ENCODE measurements around the gene ARL6IP4.

ARL6IP4 gene

DNA sequence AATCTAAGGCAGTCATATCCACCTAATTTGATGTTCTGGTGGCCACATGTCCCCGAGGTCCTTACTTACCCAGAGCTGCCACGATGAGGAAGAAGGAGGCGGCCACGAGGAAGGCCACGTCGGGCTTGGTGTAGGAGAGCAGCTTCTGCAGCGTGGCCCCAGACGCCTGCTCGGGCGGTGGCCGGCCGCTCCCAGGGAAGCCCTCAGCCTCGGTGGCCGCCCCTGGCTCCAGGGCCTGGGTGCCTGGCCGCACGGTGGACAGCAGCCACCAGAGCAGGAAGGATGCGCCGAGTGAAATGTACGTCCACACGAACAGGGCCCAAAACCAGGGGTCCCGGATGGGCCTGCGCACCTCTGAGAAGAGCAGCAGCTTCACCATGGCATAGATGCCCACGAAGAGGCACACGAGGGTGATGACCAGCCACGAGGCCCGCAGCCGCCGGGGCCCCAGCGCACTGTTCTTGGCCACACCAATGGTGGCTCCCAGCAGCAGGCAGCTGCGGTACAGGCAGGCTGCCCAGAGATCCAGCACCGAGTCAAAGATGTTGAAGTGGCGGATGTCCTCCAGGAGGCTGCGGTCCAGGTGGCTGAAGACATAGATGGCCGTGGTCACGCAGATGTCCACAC, 20.8 kb upstream of the ARL6IP4 start:
- Histone ChIP-seq H3K36me3 (ENCODE audit: insufficient read depth, low read length) (no peaks in the 10 kb centered on the region), H3K4me3 (ENCODE audit: low read depth, low read length) (no peak overlapping the region), H3K27ac (ENCODE audit: low read depth, low read length) (no peak overlapping the region)

DNA sequence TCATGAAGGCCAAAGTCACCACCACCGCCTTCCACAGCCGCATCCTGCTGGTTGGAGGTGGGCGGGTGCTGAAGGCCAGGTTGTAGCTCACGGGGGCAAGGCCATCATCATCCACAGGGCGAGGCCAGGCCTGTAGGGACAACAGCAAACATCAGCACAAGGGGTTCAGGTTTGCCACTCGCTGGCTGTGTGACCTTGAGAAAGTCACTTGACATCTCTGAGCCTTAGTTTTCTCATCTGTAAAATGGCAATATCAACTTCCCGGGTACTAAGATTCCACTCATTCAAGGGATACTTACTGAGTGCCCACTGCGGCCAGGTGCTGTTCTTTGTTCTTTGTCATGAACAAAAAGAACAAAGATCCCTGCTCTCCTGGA, 20.3 kb upstream of the ARL6IP4 start:
- H2AFZ ChIP-seq (ENCODE audit: low read length, unreplicated experiment), result no peak overlapping the region
- H3K4me3 ChIP-seq (ENCODE audit: low read depth, low read length), result no peak overlapping the region
- peaks cover 19% of the 10 kb centered on the region for H3K4me1 ChIP-seq (ENCODE audit: control insufficient read depth, insufficient read depth, low read length, unreplicated experiment)
- no peak overlapping the region for H3K27ac ChIP-seq (ENCODE audit: low read depth, low read length)
- no peaks in the 10 kb centered on the region for H3K36me3 ChIP-seq (ENCODE audit: insufficient read depth, low read length)
- H3K79me2 ChIP-seq (ENCODE audit: control insufficient read depth, insufficient read depth, low read length, unreplicated experiment), result peaks cover 8% of the 10 kb centered on the region
- H3K27me3 ChIP-seq (ENCODE audit: insufficient read depth, low read length), result no peaks in the 10 kb centered on the region

More for the DNA sequence above, 20.8 kb upstream of the ARL6IP4 start:
- Histone ChIP-seq H2AFZ (ENCODE audit: low read length, unreplicated experiment) (no peak overlapping the region), H3K79me2 (ENCODE audit: control insufficient read depth, insufficient read depth, low read length, unreplicated experiment) (peaks cover 4% of the 10 kb centered on the region), H3K27me3 (ENCODE audit: insufficient read depth, low read length) (no peaks in the 10 kb centered on the region), H3K4me1 (ENCODE audit: control insufficient read depth, insufficient read depth, low read length, unreplicated experiment) (peaks cover 14% of the 10 kb centered on the region)

DNA sequence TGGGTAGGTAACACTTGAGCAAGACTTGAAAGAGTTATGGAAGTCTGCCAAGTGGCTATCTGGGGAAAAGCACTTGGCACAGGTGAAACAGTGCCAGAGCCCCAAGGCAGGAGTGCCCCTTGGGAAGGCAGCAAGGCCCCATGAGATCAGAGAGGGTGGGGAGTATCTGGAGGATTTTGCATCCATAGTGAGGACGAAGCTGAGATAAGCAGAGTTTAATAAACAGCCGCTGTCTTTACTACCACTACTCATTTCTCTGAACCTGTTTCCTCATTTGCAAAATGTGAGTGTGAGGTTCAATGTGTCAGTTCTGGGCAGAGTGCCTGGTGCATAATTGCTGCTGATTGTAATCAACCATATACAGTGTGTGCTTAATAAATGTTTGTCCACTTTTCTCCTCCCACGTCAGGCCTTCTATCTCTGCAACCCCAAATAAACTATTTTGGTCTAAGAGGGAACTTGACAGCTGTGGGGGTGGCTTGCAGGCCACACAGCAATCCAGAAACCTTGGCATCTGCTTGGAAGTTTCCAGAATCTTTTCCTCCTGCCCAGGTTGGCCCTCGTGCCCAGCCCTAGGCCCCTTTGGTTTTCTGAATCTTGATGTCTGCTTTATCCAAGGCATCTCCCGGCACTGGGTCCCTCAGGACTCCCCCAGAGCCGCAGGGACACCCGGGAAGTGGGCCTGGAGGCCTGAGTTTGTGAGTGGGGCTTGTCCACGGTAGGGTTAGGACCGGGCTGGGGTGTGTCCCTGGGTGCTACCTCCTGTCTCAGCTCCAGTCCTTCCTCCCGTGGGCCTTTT, 18.8 kb upstream of the ARL6IP4 start:
- Histone ChIP-seq H3K27ac (ENCODE audit: low read depth, low read length) (no peak overlapping the region), H3K4me1 (ENCODE audit: control insufficient read depth, insufficient read depth, low read length, unreplicated experiment) (peaks cover 19% of the 10 kb centered on the region)

DNA sequence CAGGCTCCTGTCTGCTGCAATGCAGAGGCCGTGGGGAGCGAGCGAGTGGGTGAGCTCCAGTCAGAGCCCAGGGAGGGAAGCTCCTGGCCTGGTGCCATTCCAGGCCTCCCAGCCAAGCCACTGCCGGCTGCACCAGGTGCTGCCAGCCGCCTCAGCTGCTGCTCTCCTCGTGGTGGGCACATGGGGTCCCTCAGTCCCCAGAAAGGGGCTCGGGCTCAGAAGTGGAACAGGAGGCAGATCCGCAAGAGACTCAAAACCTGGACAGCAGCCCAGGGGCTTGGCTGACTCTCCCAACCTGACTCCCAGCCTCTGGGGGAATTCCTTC, 16.6 kb upstream of the ARL6IP4 start:
- Histone ChIP-seq H3K27ac (ENCODE audit: low read depth, low read length) (no peak overlapping the region), H3K36me3 (ENCODE audit: insufficient read depth, low read length) (no peaks in the 10 kb centered on the region), H3K27me3 (ENCODE audit: insufficient read depth, low read length) (no peaks in the 10 kb centered on the region), H3K79me2 (ENCODE audit: control insufficient read depth, insufficient read depth, low read length, unreplicated experiment) (peaks cover 8% of the 10 kb centered on the region), H3K4me3 (ENCODE audit: low read depth, low read length) (no peak overlapping the region), H3K4me1 (ENCODE audit: control insufficient read depth, insufficient read depth, low read length, unreplicated experiment) (peaks cover 19% of the 10 kb centered on the region), H2AFZ (ENCODE audit: low read length, unreplicated experiment) (no peak overlapping the region)

More for the DNA sequence above, 18.8 kb upstream of the ARL6IP4 start:
- H2AFZ ChIP-seq (ENCODE audit: low read length, unreplicated experiment), result no peak overlapping the region
- H3K79me2 ChIP-seq (ENCODE audit: control insufficient read depth, insufficient read depth, low read length, unreplicated experiment), result peaks cover 8% of the 10 kb centered on the region
- no peaks in the 10 kb centered on the region for H3K36me3 ChIP-seq (ENCODE audit: insufficient read depth, low read length)
- H3K27me3 ChIP-seq (ENCODE audit: insufficient read depth, low read length), result no peaks in the 10 kb centered on the region
- no peak overlapping the region for H3K4me3 ChIP-seq (ENCODE audit: low read depth, low read length)

DNA sequence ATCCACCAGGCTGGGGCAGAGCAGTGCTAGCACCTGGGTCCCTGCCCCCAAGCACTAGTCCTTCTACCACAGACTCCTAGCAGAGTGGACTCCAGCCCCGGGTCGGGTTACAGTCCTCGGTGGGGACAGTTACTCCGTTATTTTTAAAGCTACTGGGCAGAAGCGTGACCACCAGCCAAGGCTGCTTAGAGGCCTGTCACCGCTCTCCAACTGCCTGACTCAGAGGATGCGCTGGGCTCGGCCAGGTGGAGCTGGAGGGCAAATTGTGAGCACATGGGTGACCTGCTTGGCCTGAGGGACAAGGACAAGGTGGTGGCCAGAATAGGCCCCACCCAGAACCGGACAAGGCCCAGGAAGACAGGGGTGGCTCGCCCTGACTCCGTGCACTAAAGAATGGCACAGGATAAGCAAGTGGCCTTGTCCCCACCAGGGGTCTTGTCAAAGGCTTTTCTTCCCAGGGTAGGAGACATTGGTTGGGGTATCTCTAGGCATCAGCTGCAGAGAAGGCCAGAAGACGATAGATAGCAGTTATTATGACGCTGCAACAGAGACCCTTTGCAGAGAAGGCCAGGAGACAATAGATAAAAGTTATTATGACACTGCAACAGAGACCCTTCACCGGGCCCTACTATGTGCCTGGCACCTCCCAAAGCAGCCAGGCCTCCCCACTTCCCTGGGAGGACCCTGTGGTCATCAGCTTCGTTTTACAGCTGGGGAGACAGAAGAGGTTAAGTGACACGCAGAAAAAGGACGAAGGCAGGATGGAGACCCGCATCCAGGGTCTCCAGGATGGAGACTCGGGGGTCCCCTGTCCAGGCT, 15.8 kb upstream of the ARL6IP4 start:
- Histone ChIP-seq H3K79me2 (ENCODE audit: control insufficient read depth, insufficient read depth, low read length, unreplicated experiment) (peaks cover 8% of the 10 kb centered on the region), H3K4me1 (ENCODE audit: control insufficient read depth, insufficient read depth, low read length, unreplicated experiment) (peaks cover 19% of the 10 kb centered on the region), H3K4me3 (ENCODE audit: low read depth, low read length) (peak overlapping the region; percentile 94), H3K27me3 (ENCODE audit: insufficient read depth, low read length) (no peaks in the 10 kb centered on the region), H3K27ac (ENCODE audit: low read depth, low read length) (no peak overlapping the region), H2AFZ (ENCODE audit: low read length, unreplicated experiment) (no peak overlapping the region), H3K36me3 (ENCODE audit: insufficient read depth, low read length) (no peaks in the 10 kb centered on the region)

DNA sequence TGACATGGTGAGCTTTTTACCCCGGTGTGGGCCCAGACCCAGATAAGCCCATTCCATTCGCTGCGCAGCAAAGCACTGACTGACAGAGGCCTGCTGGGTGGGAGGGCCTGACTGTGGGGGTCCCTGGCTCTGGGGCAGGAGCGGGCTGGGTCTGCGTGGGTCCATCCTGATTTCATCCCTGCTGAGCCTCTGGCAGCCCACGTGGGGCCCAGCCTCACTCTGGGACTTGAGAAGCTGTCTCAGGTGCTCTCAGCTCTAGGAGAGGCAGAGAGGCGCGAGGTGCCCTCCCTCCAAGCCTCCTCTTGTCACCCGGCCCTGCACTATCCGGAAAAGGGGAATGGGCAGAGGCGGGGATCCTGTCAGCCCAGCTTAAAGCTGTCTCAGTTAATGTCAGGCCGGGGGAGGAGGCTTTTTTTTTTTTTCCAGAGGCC, 15.1 kb upstream of the ARL6IP4 start:
- H3K4me1 ChIP-seq (ENCODE audit: control insufficient read depth, insufficient read depth, low read length, unreplicated experiment), result peaks cover 19% of the 10 kb centered on the region
- H2AFZ ChIP-seq (ENCODE audit: low read length, unreplicated experiment), result no peak overlapping the region
- no peak overlapping the region for H3K27ac ChIP-seq (ENCODE audit: low read depth, low read length)
- H3K4me3 ChIP-seq (ENCODE audit: low read depth, low read length), result peak overlapping the region; percentile 94
- H3K79me2 ChIP-seq (ENCODE audit: control insufficient read depth, insufficient read depth, low read length, unreplicated experiment), result peaks cover 8% of the 10 kb centered on the region
- no peaks in the 10 kb centered on the region for H3K36me3 ChIP-seq (ENCODE audit: insufficient read depth, low read length)
- no peaks in the 10 kb centered on the region for H3K27me3 ChIP-seq (ENCODE audit: insufficient read depth, low read length)

DNA sequence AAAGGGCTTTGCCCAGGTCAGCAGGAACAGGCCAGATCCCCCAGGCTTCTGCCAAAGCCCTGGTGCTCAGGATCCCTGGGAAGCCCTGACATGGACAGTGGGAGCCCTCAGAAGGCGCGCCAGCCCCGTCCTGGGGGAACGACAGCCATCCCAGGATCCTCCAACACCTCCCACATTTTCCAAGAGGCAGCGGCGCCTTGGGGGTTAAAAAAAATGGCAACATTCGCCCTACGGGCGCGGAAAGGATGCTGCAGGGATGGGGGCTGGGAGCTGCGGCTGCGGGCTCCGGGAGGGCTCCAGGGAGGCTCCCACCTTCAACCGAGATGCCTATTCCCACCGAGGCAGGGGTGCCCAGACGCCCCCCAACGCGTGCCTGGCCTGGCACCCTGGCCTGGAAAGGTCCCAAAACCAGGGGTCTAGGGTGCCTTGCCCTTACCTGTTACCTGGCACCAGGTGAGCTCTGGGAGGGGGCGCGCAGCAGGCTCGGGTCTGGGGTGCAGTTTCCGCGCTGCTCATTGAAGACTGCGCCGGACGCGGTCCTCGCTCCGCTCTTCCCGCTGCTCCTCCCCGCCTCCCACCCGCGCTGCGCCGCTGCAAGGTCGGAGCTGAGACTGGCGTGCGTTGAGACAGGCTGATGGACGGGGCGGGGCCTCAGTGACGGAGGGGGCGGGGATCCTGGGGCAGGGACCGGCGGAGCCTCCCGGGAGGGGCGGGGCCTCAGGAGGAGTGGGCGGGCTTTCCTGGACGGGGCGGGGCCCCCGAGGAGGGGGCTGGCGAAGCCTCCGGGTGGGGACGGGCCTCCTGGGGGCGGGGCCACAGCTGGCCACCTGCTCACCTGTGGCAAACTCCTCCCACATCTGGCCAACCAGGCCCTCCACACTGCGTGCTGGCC, 14.4 kb upstream of the ARL6IP4 start, which contains the start of gene ABCB9:
ABCB9 (minus strand) TSS at position 613 of the 892 bp plus-strand sequence. CDS start 6,228 bp downstream, outside the sequence.
- H3K27me3 ChIP-seq (ENCODE audit: insufficient read depth, low read length), result no peaks in the 10 kb centered on the region
- H2AFZ ChIP-seq (ENCODE audit: low read length, unreplicated experiment), result peak within 1 kb of the TSS; percentile 80
- no peaks in the 10 kb centered on the region for H3K36me3 ChIP-seq (ENCODE audit: insufficient read depth, low read length)
- no peak within 1 kb of the TSS for H3K27ac ChIP-seq (ENCODE audit: low read depth, low read length)
- H3K4me1 ChIP-seq (ENCODE audit: control insufficient read depth, insufficient read depth, low read length, unreplicated experiment), result peaks cover 19% of the 10 kb centered on the region
- H3K4me3 ChIP-seq (ENCODE audit: low read depth, low read length), result peak within 1 kb of the TSS; percentile 94
- H3K79me2 ChIP-seq (ENCODE audit: control insufficient read depth, insufficient read depth, low read length, unreplicated experiment), result peaks cover 8% of the 10 kb centered on the region

DNA sequence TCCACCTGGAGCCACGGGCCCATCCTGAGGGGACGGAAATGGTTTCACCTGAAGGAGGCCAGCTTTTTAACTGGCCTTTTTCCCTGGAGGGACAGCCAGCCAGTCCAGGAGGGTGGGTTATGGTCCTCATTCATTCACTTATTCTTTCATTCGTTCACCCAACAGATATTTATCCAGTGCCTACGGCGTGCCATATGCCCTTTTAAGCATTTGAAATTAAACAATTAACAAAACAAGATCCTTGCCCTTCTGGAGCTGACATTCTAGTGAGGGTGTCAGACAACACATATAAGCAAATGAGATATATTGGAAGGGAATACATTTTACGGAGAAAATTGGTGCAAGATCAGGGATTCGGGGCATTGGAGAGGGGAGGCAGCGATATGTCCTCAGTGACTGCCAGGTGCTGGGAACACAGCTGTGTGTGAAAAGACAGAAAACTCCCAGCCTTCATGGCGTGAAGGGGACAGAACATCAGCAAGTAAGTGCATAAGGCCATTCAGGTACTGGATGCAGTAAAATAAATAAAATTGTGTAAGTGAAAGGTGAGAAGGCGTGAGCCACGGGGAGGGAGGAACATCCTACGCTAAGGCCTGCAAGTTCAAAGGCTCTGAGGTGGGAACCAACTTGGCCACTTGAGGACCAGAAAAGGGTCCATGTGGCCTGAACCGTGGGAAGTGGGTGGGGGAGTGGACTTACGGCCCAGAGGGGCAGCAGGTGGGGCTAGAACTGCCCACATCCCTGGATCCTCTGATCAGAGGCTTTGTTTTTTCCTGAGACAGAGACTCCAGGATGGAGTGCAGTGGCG, 13.5 kb upstream of the ARL6IP4 start:
- Histone ChIP-seq H3K27me3 (ENCODE audit: insufficient read depth, low read length) (no peaks in the 10 kb centered on the region), H3K36me3 (ENCODE audit: insufficient read depth, low read length) (no peaks in the 10 kb centered on the region), H2AFZ (ENCODE audit: low read length, unreplicated experiment) (no peak overlapping the region), H3K79me2 (ENCODE audit: control insufficient read depth, insufficient read depth, low read length, unreplicated experiment) (peaks cover 8% of the 10 kb centered on the region), H3K27ac (ENCODE audit: low read depth, low read length) (no peak overlapping the region), H3K4me3 (ENCODE audit: low read depth, low read length) (peak overlapping the region; percentile 94; the same call in 1 of the 2 replicates), H3K4me1 (ENCODE audit: control insufficient read depth, insufficient read depth, low read length, unreplicated experiment) (peaks cover 19% of the 10 kb centered on the region)

DNA sequence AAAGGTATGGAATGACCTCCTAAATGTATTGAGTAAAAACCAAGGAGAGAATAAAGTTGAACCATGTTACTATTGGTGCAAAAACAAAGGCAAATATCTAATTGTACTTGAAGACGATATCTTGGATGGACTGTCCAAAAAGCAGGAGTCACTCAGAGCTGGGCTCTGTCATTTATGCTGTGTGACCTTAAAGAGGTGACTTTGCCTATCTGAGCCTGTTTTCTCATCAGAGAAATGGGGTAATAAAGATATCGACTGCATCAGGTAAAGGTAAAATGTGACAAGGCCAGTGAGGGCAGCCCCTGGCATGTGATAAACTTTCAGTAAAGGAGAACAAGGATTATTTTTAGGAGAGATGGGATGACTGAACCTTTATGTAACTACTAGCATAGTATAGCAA, 12.4 kb upstream of the ARL6IP4 start:
- Histone ChIP-seq H3K79me2 (ENCODE audit: control insufficient read depth, insufficient read depth, low read length, unreplicated experiment) (peaks cover 8% of the 10 kb centered on the region), H2AFZ (ENCODE audit: low read length, unreplicated experiment) (no peak overlapping the region), H3K4me1 (ENCODE audit: control insufficient read depth, insufficient read depth, low read length, unreplicated experiment) (peaks cover 19% of the 10 kb centered on the region), H3K36me3 (ENCODE audit: insufficient read depth, low read length) (no peaks in the 10 kb centered on the region), H3K27ac (ENCODE audit: low read depth, low read length) (no peak overlapping the region), H3K27me3 (ENCODE audit: insufficient read depth, low read length) (no peaks in the 10 kb centered on the region), H3K4me3 (ENCODE audit: low read depth, low read length) (no peak overlapping the region)
